CD4-positive, alpha-beta memory T cell (primary cell): Measurements from ENCODE around the gene PIK3CD. TPM values are rescaled to one million over a fixed set of nuclear protein-coding genes. Genes with fewer than 3 reads are reported as not detected.
A peak's percentile ranks its signal among the peaks of the same experiment; 100 is the strongest.

Experiments used
- CTCF ChIA-PET: fragments of 350-600 bp; sonication (Branson Sonifier 250); formaldehyde crosslinking; loops from one replicate; lab custom pipeline; 2021; ENCODE audit warnings: inconsistent platforms; ENCODE audit not compliant: partially characterized antibody; lab: Charles Lee
- POLR2A ChIA-PET: fragments of 350-600 bp; sonication (Branson Sonifier 250); formaldehyde crosslinking; loops from one replicate; lab custom pipeline; 2021; ENCODE audit not compliant: partially characterized antibody; lab: Charles Lee
- DNase-seq, 5 donors: peaks; one replicate each; pipeline versions ENCODE4 v3.0.0 to v3.0.0-alpha.2; 2020 to 2022; ENCODE audit warnings: mixed read lengths in 1 of 5
- H3K27ac ChIP-seq: one replicate; pipeline ENCODE4 v1.7.0; 2013; ENCODE audit warnings: low read depth, low read length
- H3K27me3 ChIP-seq: 2 replicates; pipeline ENCODE4 v1.7.0; 2013; ENCODE audit warnings: mild to moderate bottlenecking, low read length, moderate library complexity; ENCODE audit not compliant: insufficient read depth
- H3K36me3 ChIP-seq: 2 replicates; pipeline ENCODE4 v1.7.0; 2013; ENCODE audit warnings: mild to moderate bottlenecking, low read length, moderate library complexity; ENCODE audit not compliant: insufficient read depth
- H3K4me1 ChIP-seq: 2 replicates; pipeline ENCODE4 v1.7.0; 2013; ENCODE audit warnings: mild to moderate bottlenecking, low read length, moderate library complexity; ENCODE audit not compliant: insufficient read depth
- H3K4me3 ChIP-seq, 2 donors: one replicate each; pipeline ENCODE4 v1.7.0; 2013; ENCODE audit warnings: low read length in 2 of 2, mild to moderate bottlenecking in 1 of 2
- H3K9me3 ChIP-seq, 2 donors: one replicate each; pipeline ENCODE4 v1.7.0; 2013; ENCODE audit warnings: low read length in 2 of 2, control low read depth in 1 of 2; ENCODE audit not compliant: control insufficient read depth in 1 of 2
- H3K27ac Mint-ChIP-seq, 7 donors: one replicate each; pipeline ENCODE4 v1.8.0; 2020 to 2021; ENCODE audit warnings: mixed read lengths in 7 of 7, mild to moderate bottlenecking in 6 of 7, inconsistent platforms in 3 of 7, moderate library complexity in 3 of 7
- H3K27me3 Mint-ChIP-seq, 2 donors: one replicate each; pipeline ENCODE4 v1.8.0; 2020 to 2021; ENCODE audit warnings: mixed read lengths in 2 of 2
- H3K36me3 Mint-ChIP-seq, 2 donors: one replicate each; pipeline ENCODE4 v1.8.0; 2020 to 2021; ENCODE audit warnings: mixed read lengths in 2 of 2, inconsistent platforms in 1 of 2, mild to moderate bottlenecking in 1 of 2
- H3K4me1 Mint-ChIP-seq, 4 donors: one replicate each; pipeline ENCODE4 v1.8.0; 2020 to 2021; ENCODE audit warnings: mixed read lengths in 4 of 4, mild to moderate bottlenecking in 1 of 4
- H3K4me3 Mint-ChIP-seq, 8 donors: one replicate each; pipeline ENCODE4 v1.8.0; 2020 to 2021; ENCODE audit warnings: mixed read lengths in 8 of 8, mild to moderate bottlenecking in 7 of 8, moderate library complexity in 6 of 8, inconsistent platforms in 3 of 8
- H3K9me3 Mint-ChIP-seq, 8 donors: one replicate each; pipeline ENCODE4 v1.8.0; 2020 to 2021; ENCODE audit warnings: mixed read lengths in 8 of 8, mild to moderate bottlenecking in 5 of 8, inconsistent platforms in 3 of 8, moderate library complexity in 1 of 8
- intact Hi-C: fragments of 100-400 bp; cut with micrococcal nuclease; formaldehyde crosslinking; loops from one replicate; pipeline ENCODE4 v1.15.1; 2023
- polyA plus RNA-seq, 2 donors: library from polyadenylated mRNA; unstranded; fragments of 300-500 nt; fragmentation: Illumina TruSeq; gene quantifications; one replicate each; pipeline ENCODE4 v1.2.3, GENCODE V29; 2021
- total RNA-seq, 2 experiments: library from RNA; stranded (reverse); gene quantifications; one replicate each; pipeline ENCODE4 v1.2.3, GENCODE V29; 2021

Gene PIK3CD
- total and polyA plus RNA-seq, 4 experiments from 2014 or later, result 57.1 to 236 (median 165) TPM

DNA sequence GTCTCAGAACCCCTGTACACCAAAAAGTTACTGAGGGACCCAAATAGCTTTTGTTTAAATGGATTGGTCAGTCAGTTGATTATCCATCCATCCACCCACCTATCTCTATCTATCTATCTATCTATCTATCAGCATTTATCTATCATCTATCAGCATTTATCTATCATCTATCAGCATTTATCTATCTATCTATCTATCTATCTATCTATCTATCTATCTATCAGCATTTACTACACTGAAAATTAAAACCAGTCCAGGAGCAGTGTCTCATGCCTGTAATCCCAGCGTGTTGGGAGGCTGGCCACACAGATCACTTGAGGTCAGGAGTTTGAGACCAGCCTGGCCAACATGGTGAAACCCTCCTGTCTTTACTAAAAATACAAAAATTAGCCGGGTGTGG, 125.2 kb downstream of the PIK3CD start:
- H3K9me3 Mint-ChIP-seq, result no peaks in the 10 kb centered on the region
- no peaks in the 10 kb centered on the region for H3K27me3 ChIP-seq
- H3K4me1 Mint-ChIP-seq, result peaks cover 11 to 40% (median 14%) of the 10 kb centered on the region in 4 donors
- CTCF ChIA-PET, result no interaction called here
- no peak overlapping the region for H3K27ac ChIP-seq
- POLR2A ChIA-PET, result no interaction called here
- peaks cover 13 to 15% of the 10 kb centered on the region in 2 donors for H3K36me3 Mint-ChIP-seq
- DNase-seq, result no peak
- H3K9me3 ChIP-seq, result no peaks in the 10 kb centered on the region
- H3K27me3 Mint-ChIP-seq, result no peaks in the 10 kb centered on the region
- H3K4me1 ChIP-seq, result no peaks in the 10 kb centered on the region
- no peak overlapping the region for H3K4me3 Mint-ChIP-seq
- intact Hi-C loops, result no loop called here
- peaks cover 9% of the 10 kb centered on the region for H3K36me3 ChIP-seq
- no peak overlapping the region for H3K4me3 ChIP-seq
- H3K27ac Mint-ChIP-seq, result peak overlapping the region in 2 of 7 donors; percentile 49 to 78

Other genes with a start within 250 kb of the PIK3CD start
- gene SLC25A33, start 112.3 kb upstream of the PIK3CD start, total RNA-seq, result 1 to 10 TPM; 2.5 to 3.1 TPM
- 1 to 10 TPM; 4.2 to 5.4 TPM for gene SLC25A33, start 112.3 kb upstream of the PIK3CD start, polyA plus RNA-seq
- 10 to 100 TPM; 11.2 to 12.9 TPM for gene TMEM201, start 62.8 kb upstream of the PIK3CD start, total RNA-seq
- gene TMEM201, start 62.8 kb upstream of the PIK3CD start, polyA plus RNA-seq, result 1 to 10 TPM in 1 of 2 donors, under 1 TPM in 1; 0.41 to 3.5 TPM
- 100 to 1,000 TPM; 107 to 109 TPM for gene CLSTN1, start 172.2 kb downstream of the PIK3CD start, total RNA-seq
- gene CLSTN1, start 172.2 kb downstream of the PIK3CD start, polyA plus RNA-seq, result 10 to 100 TPM in 1 of 2 donors, 1 to 10 TPM in 1; 6.9 to 50.9 TPM